SK-N-SH treated with all-trans-retinoic acid at 6 μM for 48 hours (cell line): Measurements from ENCODE around the gene PSMA2.

Source experiments
- ARNTL ChIP-seq: fragments of 450-650 bp; formaldehyde crosslinking; IDR thresholded peaks from 2 replicates; pipeline ENCODE4 v1.5.0; 2020; ENCODE audit warnings: low read depth, mild to moderate bottlenecking, moderate library complexity, borderline replicate concordance
- BACH2 ChIP-seq: fragments of 250-450 bp; sonication (Bioruptor Pico); IDR thresholded peaks from 2 replicates; pipeline ENCODE4 v1.9.0; 2021; ENCODE audit warnings: mild to moderate bottlenecking, borderline replicate concordance
- ZNF565 ChIP-seq: fragments of 450-650 bp; formaldehyde crosslinking; conservative IDR thresholded peaks from 2 replicates; pipeline ENCODE4 v1.5.0; 2020; ENCODE audit warnings: low read depth, mild to moderate bottlenecking, moderate library complexity
- TF ChIP-seq, protein P1 (sequence below): fragments of 250-450 bp; sonication (Bioruptor Pico); IDR thresholded peaks from 2 replicates; pipeline ENCODE4 v1.8.0; 2020; ENCODE audit warnings: mild to moderate bottlenecking, moderate library complexity, borderline replicate concordance

- TF ChIP-seq BACH2 (CRISPR knock-in tag), result no peak
- TF ChIP-seq ZNF565 (CRISPR knock-in tag), result no peak
- TF ChIP-seq, protein P1, sequence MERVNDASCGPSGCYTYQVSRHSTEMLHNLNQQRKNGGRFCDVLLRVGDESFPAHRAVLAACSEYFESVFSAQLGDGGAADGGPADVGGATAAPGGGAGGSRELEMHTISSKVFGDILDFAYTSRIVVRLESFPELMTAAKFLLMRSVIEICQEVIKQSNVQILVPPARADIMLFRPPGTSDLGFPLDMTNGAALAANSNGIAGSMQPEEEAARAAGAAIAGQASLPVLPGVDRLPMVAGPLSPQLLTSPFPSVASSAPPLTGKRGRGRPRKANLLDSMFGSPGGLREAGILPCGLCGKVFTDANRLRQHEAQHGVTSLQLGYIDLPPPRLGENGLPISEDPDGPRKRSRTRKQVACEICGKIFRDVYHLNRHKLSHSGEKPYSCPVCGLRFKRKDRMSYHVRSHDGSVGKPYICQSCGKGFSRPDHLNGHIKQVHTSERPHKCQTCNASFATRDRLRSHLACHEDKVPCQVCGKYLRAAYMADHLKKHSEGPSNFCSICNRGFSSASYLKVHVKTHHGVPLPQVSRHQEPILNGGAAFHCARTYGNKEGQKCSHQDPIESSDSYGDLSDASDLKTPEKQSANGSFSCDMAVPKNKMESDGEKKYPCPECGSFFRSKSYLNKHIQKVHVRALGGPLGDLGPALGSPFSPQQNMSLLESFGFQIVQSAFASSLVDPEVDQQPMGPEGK (CRISPR knock-in tag), result no peak
- no peak for TF ChIP-seq ARNTL (CRISPR knock-in tag)
Observed at GRCh38 chr7:42931834-42932651, at the start of gene PSMA2, which contains the start of gene MRPL32.
